Coronary artery (tissue), 2 donors: ENCODE data around the gene ZMYND8.
A peak's percentile ranks its signal among the peaks of the same experiment; 100 is the strongest.

Experiments used
- DNase-seq: peaks from one replicate; pipeline ENCODE4 v3.0.0-alpha.2; 2017; ENCODE audit warnings: low spot score
- H3K27ac ChIP-seq, 2 donors: fragments of 200-600 bp; sonication (generic); one replicate each; pipeline ENCODE4 v1.5.1; 2016 to 2019
- H3K4me3 ChIP-seq: fragments of 200-600 bp; sonication (generic); 2 replicates; pipeline ENCODE4 v1.5.1; 2016; ENCODE audit warnings: mild to moderate bottlenecking, moderate library complexity
- CTCF ChIP-seq: fragments of 200-600 bp; sonication (generic); IDR thresholded peaks from one replicate; pipeline ENCODE4 v1.5.1; 2019; ENCODE audit warnings: antibody characterized with exemption

ZMYND8 gene

GRCh38 chr20:47295921-47296426 is 60.5 kb downstream of the ZMYND8 start:
- Histone ChIP-seq H3K27ac (peak overlapping the region in 1 of 2 donors; percentile 38), H3K4me3 (no peak overlapping the region)
- no peak for DNase-seq
- TF ChIP-seq CTCF: no peak

- no peak overlapping the region for H3K4me3 ChIP-seq
- H3K27ac ChIP-seq: no peak overlapping the region
- TF ChIP-seq CTCF: no peak
- no peak for DNase-seq
Measured at GRCh38 chr20:47295129-47295813, 61.2 kb downstream of the ZMYND8 start.

GRCh38 chr20:47293631-47294030 is 62.9 kb downstream of the ZMYND8 start:
- no peak for TF ChIP-seq CTCF
- DNase-seq: no peak
- H3K4me3 ChIP-seq: no peak overlapping the region
- no peak overlapping the region for H3K27ac ChIP-seq

GRCh38 chr20:47292581-47292980 is 63.9 kb downstream of the ZMYND8 start:
- no peak for TF ChIP-seq CTCF
- no peak overlapping the region for H3K27ac ChIP-seq
- no peak overlapping the region for H3K4me3 ChIP-seq
- DNase-seq: no peak

GRCh38 chr20:47290666-47291430 is 65.7 kb downstream of the ZMYND8 start:
- no peak for TF ChIP-seq CTCF
- DNase-seq: no peak
- Histone ChIP-seq H3K4me3 (no peak overlapping the region), H3K27ac (no peak overlapping the region)

GRCh38 chr20:47290008-47290407 is 66.5 kb downstream of the ZMYND8 start:
- H3K4me3 ChIP-seq: no peak overlapping the region

More at GRCh38 chr20:47290008-47290407, 66.5 kb downstream of the ZMYND8 start:
- DNase-seq: no peak
- no peak for TF ChIP-seq CTCF
- no peak overlapping the region for H3K27ac ChIP-seq
